GM19328 (cell line): Measurements from ENCODE around the gene LAMP5.

Experiments
- ATAC-seq: cut with Tn5 transposase; IDR thresholded peaks from one replicate; pipeline ENCODE4 v1.9.1; 2021; ENCODE audit warnings: mild to moderate bottlenecking, moderate library complexity; ENCODE audit not compliant: unreplicated experiment

Gene LAMP5

DNA sequence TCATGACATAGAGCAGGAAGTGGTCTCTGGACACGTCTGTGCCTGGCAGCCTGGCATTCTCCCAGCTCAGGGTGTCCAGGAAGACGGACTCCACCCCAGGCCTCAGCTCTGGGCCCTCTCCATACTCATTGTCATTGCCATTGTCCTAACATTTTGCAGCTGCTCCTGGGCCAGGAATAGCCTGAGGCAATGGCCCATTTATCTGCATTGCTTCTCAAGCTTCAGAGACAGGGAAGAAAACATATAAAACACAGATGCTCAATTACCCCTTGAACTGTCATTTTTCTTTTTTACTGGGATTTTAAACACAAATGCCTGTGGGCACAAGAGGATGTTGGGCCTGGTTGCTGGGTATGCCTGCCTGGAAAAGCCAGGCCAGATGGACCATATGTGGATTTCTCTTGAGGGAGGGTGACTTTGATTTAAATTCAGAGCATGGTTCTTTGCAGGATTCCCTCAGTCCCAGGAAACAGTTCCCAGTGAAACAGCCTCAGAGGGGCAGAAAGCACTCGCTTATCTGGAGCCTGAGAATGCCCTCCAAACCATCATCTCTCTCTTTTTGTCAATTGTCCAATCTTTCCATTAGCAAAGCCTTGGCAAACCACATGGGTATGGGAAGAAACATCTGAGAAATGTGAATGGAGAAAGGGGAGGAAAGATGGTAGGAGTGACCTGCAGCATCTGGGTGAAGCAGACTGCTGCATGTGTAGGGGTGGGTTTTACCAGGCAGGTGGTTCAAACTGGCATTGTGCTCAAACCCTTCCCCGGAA is 17.9 kb downstream of the LAMP5 start:
- ATAC-seq, result no peak

- no peak for ATAC-seq
Measured at GRCh38 chr20:9534025-9534424, 19.6 kb downstream of the LAMP5 start.

- no peak for ATAC-seq
Measured at GRCh38 chr20:9535449-9535848, 21.1 kb downstream of the LAMP5 start.

GRCh38 chr20:9543214-9543613 is 28.8 kb downstream of the LAMP5 start:
- no peak for ATAC-seq

DNA sequence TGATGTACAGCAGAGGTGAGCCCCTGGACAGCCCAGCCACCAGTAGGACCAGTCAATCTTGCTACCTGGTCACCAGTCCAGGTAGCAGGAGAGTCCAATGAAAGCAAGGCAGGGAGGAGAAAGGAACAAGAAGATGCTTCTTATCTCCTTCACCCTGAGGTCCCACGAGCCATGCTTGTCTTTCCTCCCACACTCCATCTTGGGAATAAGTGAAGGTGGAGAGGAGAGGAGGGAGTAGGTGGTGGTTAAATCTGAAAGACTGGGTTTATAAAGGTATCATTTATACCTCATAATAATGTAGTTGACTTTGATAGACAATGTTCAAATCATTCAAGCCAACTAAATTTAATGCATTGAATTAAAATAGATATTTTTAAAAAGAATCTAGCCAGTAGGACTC is 35.9 kb downstream of the LAMP5 start:
- no peak for ATAC-seq

DNA sequence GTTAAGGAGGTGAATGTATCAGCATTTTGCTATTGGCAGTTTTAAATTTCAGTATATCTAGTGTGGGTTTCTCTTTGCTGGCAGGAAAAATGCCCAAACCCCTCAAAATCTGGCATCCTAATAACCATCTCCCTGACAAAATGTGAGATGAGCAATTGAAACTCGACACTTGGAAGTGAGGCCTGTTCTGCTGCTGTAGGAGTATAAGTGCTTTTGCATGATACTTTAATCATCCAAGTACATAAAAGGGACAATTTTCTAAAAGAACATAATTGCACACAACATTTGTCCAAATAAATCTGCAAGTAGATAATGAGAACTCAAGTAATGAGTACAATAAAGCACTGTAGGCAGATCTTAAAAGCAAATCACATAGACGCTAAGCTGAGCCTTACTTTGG is 36.5 kb downstream of the LAMP5 start:
- no peak for ATAC-seq

- ATAC-seq, result no peak
Measured at GRCh38 chr20:9551808-9552550, 37.6 kb downstream of the LAMP5 start.

GRCh38 chr20:9555781-9556180 is 41.4 kb downstream of the LAMP5 start:
- ATAC-seq, result no peak

DNA sequence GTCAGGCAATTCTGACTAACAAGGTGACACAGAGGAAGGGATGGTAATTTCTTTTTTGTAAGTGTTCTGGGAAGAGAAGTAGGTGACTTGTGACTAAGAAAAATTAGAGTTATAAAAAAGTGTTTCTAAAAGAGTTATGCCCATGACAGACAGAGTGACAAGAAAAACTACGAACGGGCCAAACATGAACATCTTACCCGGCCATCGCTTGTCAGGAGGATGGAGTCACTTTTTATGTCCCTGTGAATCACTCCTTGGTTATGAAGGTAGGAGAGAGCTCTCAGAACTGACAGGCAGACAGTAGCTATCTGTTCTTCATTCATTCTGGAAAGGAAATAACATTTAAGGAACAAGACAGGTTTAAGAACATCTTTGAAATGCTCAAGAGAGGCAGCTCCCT is 43.0 kb downstream of the LAMP5 start:
- ATAC-seq, result no peak

- ATAC-seq, result no peak
Measured at GRCh38 chr20:9565910-9566550, 51.6 kb downstream of the LAMP5 start.

GRCh38 chr20:9566977-9567376 is 52.6 kb downstream of the LAMP5 start:
- no peak for ATAC-seq

DNA sequence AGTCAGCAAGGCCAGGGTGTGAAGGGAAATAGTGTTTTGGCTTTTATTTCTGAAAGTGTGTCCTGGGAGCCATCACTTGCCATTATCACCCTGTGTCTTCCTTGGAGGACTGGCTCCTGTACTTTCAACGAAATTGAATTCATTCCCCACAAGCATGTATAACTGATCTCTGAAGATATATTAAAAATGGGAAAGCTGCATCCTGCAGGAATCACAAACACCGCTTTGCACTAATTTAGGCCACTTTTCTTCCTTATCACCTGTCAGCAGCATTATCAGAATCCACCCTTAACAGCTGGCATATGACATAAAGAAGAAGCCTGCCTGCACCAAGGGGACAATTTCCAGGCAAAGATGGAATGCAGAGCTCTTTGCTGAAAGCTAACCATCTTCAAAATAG is 56.2 kb downstream of the LAMP5 start:
- no peak for ATAC-seq

DNA sequence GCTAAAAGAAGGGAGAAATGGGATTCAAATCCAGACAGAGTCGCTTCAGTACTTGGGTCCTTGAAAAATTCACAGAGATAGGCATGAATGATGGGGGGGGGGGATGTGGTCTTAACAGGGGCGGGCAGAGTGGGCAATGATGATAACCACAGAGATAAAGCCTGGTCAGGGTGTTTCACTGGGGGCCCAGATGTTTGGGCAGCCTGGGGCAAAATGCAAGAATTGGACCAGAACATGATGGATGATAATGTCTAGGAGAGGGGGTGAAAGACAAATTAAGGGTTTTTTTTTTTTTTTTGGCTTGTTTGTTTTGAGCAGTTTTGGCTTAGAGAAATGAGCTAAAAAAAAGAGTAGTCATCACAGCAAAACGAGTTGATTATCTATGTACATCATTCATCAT is 57.4 kb downstream of the LAMP5 start:
- no peak for ATAC-seq

- no peak for ATAC-seq
Measured at GRCh38 chr20:9572670-9573069, 58.3 kb downstream of the LAMP5 start.

- no peak for ATAC-seq
Measured at GRCh38 chr20:9573335-9574151, 59.2 kb downstream of the LAMP5 start.

DNA sequence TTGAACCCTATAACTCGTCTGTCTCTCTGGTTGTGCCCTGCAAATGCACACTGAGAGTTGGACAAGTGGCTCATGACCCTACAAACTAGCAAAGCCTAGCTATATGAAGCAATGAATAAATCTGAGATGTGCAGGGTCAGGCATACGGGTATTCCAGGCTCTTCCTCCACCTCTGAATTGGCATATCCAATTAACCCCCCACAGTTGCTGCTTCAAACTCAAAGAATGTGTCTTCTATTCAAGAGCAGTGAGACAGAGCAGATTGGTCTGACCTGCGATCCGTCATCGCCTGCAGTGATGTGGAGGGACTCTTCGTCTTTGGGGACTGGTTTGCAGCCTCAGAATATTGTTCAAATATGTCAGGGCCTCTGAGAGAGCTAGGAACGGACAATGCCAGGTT is 59.8 kb downstream of the LAMP5 start:
- no peak for ATAC-seq

- ATAC-seq, result no peak
Measured at GRCh38 chr20:9574776-9575175, 60.4 kb downstream of the LAMP5 start.

- no peak for ATAC-seq
Measured at GRCh38 chr20:9575836-9576235, 61.4 kb downstream of the LAMP5 start.

GRCh38 chr20:9576695-9577094 is 62.3 kb downstream of the LAMP5 start:
- no peak for ATAC-seq

GRCh38 chr20:9577397-9577796 is 63.0 kb downstream of the LAMP5 start:
- no peak for ATAC-seq

DNA sequence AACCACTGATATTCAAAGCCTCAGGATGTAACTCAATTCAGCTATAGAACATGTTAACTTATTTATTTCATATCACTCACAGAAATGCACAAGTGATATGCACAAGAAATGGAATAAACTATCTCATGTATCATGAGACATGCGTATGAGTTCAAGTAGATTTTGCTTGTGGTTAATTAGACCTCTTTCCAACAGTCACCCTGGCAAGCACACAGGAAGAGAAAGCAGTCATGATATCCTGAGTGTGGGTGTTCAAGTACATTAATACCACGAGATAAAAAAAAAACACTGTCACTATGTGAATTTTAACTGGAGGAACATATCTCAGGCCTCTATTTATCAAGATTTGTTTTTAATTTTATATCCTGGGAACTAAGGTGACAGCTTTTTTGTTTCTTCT is 64.2 kb downstream of the LAMP5 start:
- no peak for ATAC-seq
